Smooth muscle cell (in vitro differentiated cells): Measurements from ENCODE around the gene NMBR. TPM values are rescaled to one million over a fixed set of nuclear protein-coding genes. Genes with fewer than 3 reads are reported as not detected.

Source experiments
- DNase-seq: peaks from one replicate; lab custom pipeline; 2025; ENCODE audit not compliant: unreplicated experiment; lab: John Stamatoyannopoulos, UW
- H2AFZ ChIP-seq: fragments of 200-600 bp; sonication (generic); 2 replicates; pipeline ENCODE4 v1.6.0; 2016; ENCODE audit warnings: antibody characterized with exemption, low read depth, mild to moderate bottlenecking
- H3F3A ChIP-seq: fragments of 200-600 bp; sonication (generic); 2 replicates; pipeline ENCODE4 v1.6.0; 2017; ENCODE audit warnings: antibody characterized with exemption, low read depth
- H3K27ac ChIP-seq: fragments of 200-600 bp; sonication (generic); 2 replicates; pipeline ENCODE4 v1.5.1; 2016; ENCODE audit warnings: low read depth, mild to moderate bottlenecking
- H3K27me3 ChIP-seq: fragments of 200-600 bp; sonication (generic); 2 replicates; pipeline ENCODE4 v1.6.1; 2016; ENCODE audit warnings: low read depth, mild to moderate bottlenecking
- H3K36me3 ChIP-seq: fragments of 200-600 bp; sonication (generic); 2 replicates; pipeline ENCODE4 v1.5.1; 2016; ENCODE audit warnings: low read depth
- H3K4me1 ChIP-seq: fragments of 200-600 bp; sonication (generic); 2 replicates; pipeline ENCODE4 v1.5.1; 2016; ENCODE audit warnings: low read depth
- H3K4me2 ChIP-seq: fragments of 200-600 bp; sonication (generic); 2 replicates; pipeline ENCODE4 v1.6.0; 2016; ENCODE audit warnings: mild to moderate bottlenecking
- H3K4me3 ChIP-seq: fragments of 200-600 bp; sonication (generic); 2 replicates; pipeline ENCODE4 v1.5.1; 2016; ENCODE audit warnings: mild to moderate bottlenecking
- H3K79me2 ChIP-seq: fragments of 200-600 bp; sonication (generic); 2 replicates; pipeline ENCODE4 v1.6.0; 2016; ENCODE audit warnings: low read depth, mild to moderate bottlenecking
- H3K9ac ChIP-seq: fragments of 200-600 bp; sonication (generic); 2 replicates; pipeline ENCODE4 v1.6.0; 2016; ENCODE audit warnings: low read depth
- H3K9me3 ChIP-seq: fragments of 200-600 bp; sonication (generic); replicated peaks from 2 replicates; pipeline ENCODE4 v1.5.1; 2016; ENCODE audit warnings: low read depth
- H4K20me1 ChIP-seq: fragments of 200-600 bp; sonication (generic); 2 replicates; pipeline ENCODE4 v1.6.0; 2016; ENCODE audit warnings: low read depth
- WGBS: methylation state at CpG from one replicate; pipeline ENCODE4 v1.1.7; 2016; ENCODE audit warnings: low lambda C conversion rate; 5-methylcytosine and 5-hydroxymethylcytosine counted together
- polyA plus RNA-seq: library from polyadenylated mRNA; unstranded; fragments of >200 nt; fragmentation: Nextera tagmentation; extraction: Ambion mirVana; gene quantifications from 2 replicates; pipeline ENCODE4 v1.2.1, GENCODE V29; 2016
- total RNA-seq: library from RNA; depleted of rRNA; stranded (reverse); fragments of >200 nt; gene quantifications from 2 replicates; pipeline ENCODE4 v1.2.3, GENCODE V29; 2014
- TF ChIP-seq, protein P1 (sequence below): fragments of 200-600 bp; sonication (generic); IDR thresholded peaks from 2 replicates; pipeline ENCODE4 v1.5.1; 2017; ENCODE audit warnings: borderline replicate concordance, mild to moderate bottlenecking, antibody characterized with exemption; ENCODE audit not compliant: insufficient read depth, poor library complexity, severe bottlenecking

The NMBR gene
- total and polyA plus RNA-seq, 2 experiments from 2014 or later = not detected

DNA sequence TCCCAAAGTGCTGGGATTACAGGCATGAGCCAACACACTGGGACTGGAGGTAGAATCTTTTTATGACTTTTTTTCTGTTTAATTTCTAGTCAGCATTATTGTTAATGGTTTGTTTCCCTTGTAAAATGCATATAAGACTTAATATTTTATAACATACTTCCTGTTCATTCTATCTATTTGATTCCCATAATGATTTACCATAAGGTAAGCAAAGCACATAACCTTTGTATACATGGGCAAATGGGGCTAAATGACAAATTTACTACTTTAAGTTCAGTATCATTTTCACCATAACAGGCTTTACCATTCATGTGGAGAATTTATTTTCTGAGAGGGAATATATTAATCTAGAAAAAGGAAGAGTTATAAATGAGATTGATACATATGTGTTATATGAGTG is 24.4 kb upstream of the NMBR start:
- DNase-seq = no peak
- no peak overlapping the region for H3K27ac ChIP-seq
- no peaks in the 10 kb centered on the region for H3K4me1 ChIP-seq
- peaks cover 3% of the 10 kb centered on the region for H4K20me1 ChIP-seq
- H2AFZ ChIP-seq = no peak overlapping the region
- no peak overlapping the region for H3K9ac ChIP-seq
- no peaks in the 10 kb centered on the region for H3K27me3 ChIP-seq
- H3K4me2 ChIP-seq = no peak overlapping the region
- H3K36me3 ChIP-seq = peaks cover 6% of the 10 kb centered on the region
- TF ChIP-seq, protein P1, sequence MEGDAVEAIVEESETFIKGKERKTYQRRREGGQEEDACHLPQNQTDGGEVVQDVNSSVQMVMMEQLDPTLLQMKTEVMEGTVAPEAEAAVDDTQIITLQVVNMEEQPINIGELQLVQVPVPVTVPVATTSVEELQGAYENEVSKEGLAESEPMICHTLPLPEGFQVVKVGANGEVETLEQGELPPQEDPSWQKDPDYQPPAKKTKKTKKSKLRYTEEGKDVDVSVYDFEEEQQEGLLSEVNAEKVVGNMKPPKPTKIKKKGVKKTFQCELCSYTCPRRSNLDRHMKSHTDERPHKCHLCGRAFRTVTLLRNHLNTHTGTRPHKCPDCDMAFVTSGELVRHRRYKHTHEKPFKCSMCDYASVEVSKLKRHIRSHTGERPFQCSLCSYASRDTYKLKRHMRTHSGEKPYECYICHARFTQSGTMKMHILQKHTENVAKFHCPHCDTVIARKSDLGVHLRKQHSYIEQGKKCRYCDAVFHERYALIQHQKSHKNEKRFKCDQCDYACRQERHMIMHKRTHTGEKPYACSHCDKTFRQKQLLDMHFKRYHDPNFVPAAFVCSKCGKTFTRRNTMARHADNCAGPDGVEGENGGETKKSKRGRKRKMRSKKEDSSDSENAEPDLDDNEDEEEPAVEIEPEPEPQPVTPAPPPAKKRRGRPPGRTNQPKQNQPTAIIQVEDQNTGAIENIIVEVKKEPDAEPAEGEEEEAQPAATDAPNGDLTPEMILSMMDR = no peak
- no peak overlapping the region for H3K4me3 ChIP-seq
- no peaks in the 10 kb centered on the region for H3F3A ChIP-seq
- H3K79me2 ChIP-seq = peaks cover 4% of the 10 kb centered on the region
- no peaks in the 10 kb centered on the region for H3K9me3 ChIP-seq

DNA sequence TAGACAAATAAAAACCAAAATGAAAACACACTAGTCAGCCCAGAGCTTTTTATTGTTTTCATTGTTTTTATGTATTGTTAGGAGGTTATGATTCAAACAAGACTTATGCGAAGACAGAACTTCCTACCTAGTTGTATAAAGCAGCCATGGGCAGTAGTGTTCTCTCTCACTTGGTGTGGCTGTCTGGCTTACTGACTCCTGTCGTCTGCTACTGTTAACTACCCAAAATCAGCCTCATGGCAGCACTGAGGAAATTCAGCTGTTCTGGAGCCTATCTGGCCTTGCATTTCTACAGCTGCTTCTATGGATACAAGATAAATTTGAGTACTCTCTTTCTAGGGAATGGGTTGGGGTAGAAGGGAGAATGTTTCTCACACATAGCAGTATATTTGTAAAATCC is 20.6 kb upstream of the NMBR start:
- Histone ChIP-seq H3K9me3 (no peaks in the 10 kb centered on the region), H3K79me2 (peaks cover 37% of the 10 kb centered on the region), H4K20me1 (peaks cover 34% of the 10 kb centered on the region), H3K36me3 (peaks cover under 1% of the 10 kb centered on the region), H3F3A (no peaks in the 10 kb centered on the region), H2AFZ (no peak overlapping the region), H3K9ac (no peak overlapping the region), H3K4me3 (no peak overlapping the region), H3K27me3 (no peaks in the 10 kb centered on the region), H3K4me2 (no peak overlapping the region), H3K4me1 (no peaks in the 10 kb centered on the region), H3K27ac (no peak overlapping the region)
- WGBS = 87% methylated on average over 2 of the region's 2 CpGs
- TF ChIP-seq, protein P1 = no peak
- DNase-seq = no peak

DNA sequence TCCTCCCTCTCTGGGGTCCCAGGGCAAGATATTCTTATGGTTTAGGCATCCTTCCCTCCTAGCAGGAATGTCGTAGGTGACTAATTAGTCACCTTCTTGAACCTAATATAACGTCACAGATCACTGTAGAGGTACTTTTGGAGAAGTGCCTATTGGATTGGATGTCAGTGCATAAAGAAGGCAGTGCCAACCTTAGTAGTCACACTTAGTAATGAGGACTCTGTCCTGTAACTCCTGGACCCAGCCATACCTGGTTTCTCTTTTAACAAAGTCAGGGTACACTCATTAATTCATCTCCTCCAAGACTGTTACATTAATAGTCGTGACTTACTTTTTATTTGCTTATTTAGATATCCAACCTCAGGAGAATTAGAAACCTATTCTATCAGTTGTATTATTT is 20.1 kb upstream of the NMBR start:
- TF ChIP-seq, protein P1 = no peak
- 95% methylated on average over 3 of the region's 3 CpGs for WGBS
- DNase-seq = no peak
- Histone ChIP-seq H3K79me2 (peaks cover 41% of the 10 kb centered on the region), H3K4me1 (no peaks in the 10 kb centered on the region), H3K9ac (no peak overlapping the region), H3K4me2 (no peak overlapping the region), H3F3A (no peaks in the 10 kb centered on the region), H4K20me1 (peaks cover 38% of the 10 kb centered on the region), H3K27ac (no peak overlapping the region), H3K4me3 (no peak overlapping the region), H2AFZ (no peak overlapping the region), H3K9me3 (no peaks in the 10 kb centered on the region), H3K36me3 (no peaks in the 10 kb centered on the region), H3K27me3 (no peaks in the 10 kb centered on the region)

DNA sequence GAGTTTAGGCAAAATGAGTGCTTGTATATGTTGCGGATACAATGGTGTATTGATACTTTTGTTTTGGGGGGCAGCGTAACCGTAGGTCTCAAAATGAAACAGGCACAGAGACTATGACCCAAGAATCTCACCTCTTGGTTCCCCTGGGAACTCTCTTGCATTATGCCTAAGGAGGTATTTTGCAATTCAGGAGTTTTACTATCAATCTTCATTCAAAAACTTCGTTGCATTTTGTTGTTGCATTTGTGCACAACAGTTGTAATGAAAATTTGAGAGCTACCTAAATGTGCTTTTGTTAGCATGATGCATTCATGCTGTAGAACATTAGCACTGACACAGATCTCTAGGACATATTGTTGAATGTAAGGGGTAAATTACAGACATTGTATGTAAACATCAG is 18.3 kb upstream of the NMBR start:
- no peaks in the 10 kb centered on the region for H3K36me3 ChIP-seq
- H4K20me1 ChIP-seq = peaks cover 54% of the 10 kb centered on the region
- no peak overlapping the region for H3K4me3 ChIP-seq
- no peaks in the 10 kb centered on the region for H3K27me3 ChIP-seq
- no peak for DNase-seq
- H3K9me3 ChIP-seq = no peaks in the 10 kb centered on the region
- WGBS = 94% methylated on average over 4 of the region's 4 CpGs
- no peaks in the 10 kb centered on the region for H3F3A ChIP-seq
- no peaks in the 10 kb centered on the region for H3K4me1 ChIP-seq
- H3K9ac ChIP-seq = no peak overlapping the region
- TF ChIP-seq, protein P1 = no peak
- no peak overlapping the region for H3K27ac ChIP-seq
- no peak overlapping the region for H3K4me2 ChIP-seq
- no peak overlapping the region for H2AFZ ChIP-seq
- peaks cover 59% of the 10 kb centered on the region for H3K79me2 ChIP-seq
